KMS-11 (cell line): ENCODE results near the gene FAM163B.

ENCODE experiments used
- H2AFZ ChIP-seq: fragments of 200-600 bp; sonication (generic); 2 replicates; pipeline ENCODE4 v1.6.1; 2016; ENCODE audit warnings: antibody characterized with exemption, mixed run types, low read depth
- H3K27ac ChIP-seq: fragments of 200-600 bp; sonication (generic); 2 replicates; pipeline ENCODE4 v1.6.1; 2016; ENCODE audit warnings: mild to moderate bottlenecking, mixed run types
- H3K27me3 ChIP-seq: fragments of 200-600 bp; sonication (generic); 2 replicates; pipeline ENCODE4 v1.6.1; 2017; ENCODE audit warnings: mild to moderate bottlenecking, low read depth, mixed run types, moderate library complexity; ENCODE audit not compliant: insufficient read depth
- H3K36me3 ChIP-seq: fragments of 200-600 bp; sonication (generic); 2 replicates; pipeline ENCODE4 v1.6.1; 2017; ENCODE audit warnings: mild to moderate bottlenecking, mixed run types; ENCODE audit not compliant: insufficient read depth
- H3K4me1 ChIP-seq: fragments of 200-600 bp; sonication (generic); 2 replicates; pipeline ENCODE4 v1.6.1; 2016; ENCODE audit warnings: mild to moderate bottlenecking, low read depth, mixed run types; ENCODE audit not compliant: poor library complexity, severe bottlenecking
- H3K4me2 ChIP-seq: fragments of 200-600 bp; sonication (generic); 2 replicates; pipeline ENCODE4 v1.7.0; 2016; ENCODE audit warnings: mild to moderate bottlenecking, mixed run types
- H3K4me3 ChIP-seq: fragments of 200-600 bp; sonication (generic); IDR thresholded peaks from 2 replicates; pipeline ENCODE4 v1.6.1; 2017; ENCODE audit warnings: low read depth, low read length, mixed read lengths; ENCODE audit not compliant: insufficient read depth
- H3K79me2 ChIP-seq: fragments of 200-600 bp; sonication (generic); 2 replicates; pipeline ENCODE4 v1.6.1; 2016; ENCODE audit warnings: low read depth, mixed run types; ENCODE audit not compliant: insufficient read depth
- H3K9ac ChIP-seq: fragments of 200-600 bp; sonication (generic); 2 replicates; pipeline ENCODE4 v1.6.1; 2016; ENCODE audit warnings: mild to moderate bottlenecking, mixed run types
- H4K20me1 ChIP-seq: fragments of 200-600 bp; sonication (generic); 2 replicates; pipeline ENCODE4 v1.6.1; 2016; ENCODE audit warnings: mild to moderate bottlenecking, mixed run types; ENCODE audit not compliant: insufficient read depth
- CTCF ChIP-seq: fragments of 200-600 bp; sonication (generic); conservative IDR thresholded peaks from 2 replicates; pipeline ENCODE4 v1.6.1; 2017; ENCODE audit warnings: low read depth, mild to moderate bottlenecking, antibody characterized with exemption, low read length, moderate library complexity, mixed read lengths

Gene FAM163B

GRCh38 chr9:133531293-133531692 is 77.9 kb downstream of the FAM163B start:
- Histone ChIP-seq H3K36me3 (no peaks in the 10 kb centered on the region), H3K27me3 (peaks cover 90% of the 10 kb centered on the region), H4K20me1 (no peaks in the 10 kb centered on the region), H3K4me3 (no peak overlapping the region), H3K9ac (no peak overlapping the region), H3K4me1 (no peaks in the 10 kb centered on the region), H3K79me2 (no peaks in the 10 kb centered on the region), H3K4me2 (no peak overlapping the region), H2AFZ (no peak overlapping the region), H3K27ac (no peak overlapping the region)
- TF ChIP-seq CTCF = no peak

GRCh38 chr9:133529874-133530273 is 79.3 kb downstream of the FAM163B start:
- Histone ChIP-seq H4K20me1 (no peaks in the 10 kb centered on the region), H3K4me2 (no peak overlapping the region)

GRCh38 chr9:133529457-133529856 is 79.7 kb downstream of the FAM163B start:
- no peak for TF ChIP-seq CTCF
- Histone ChIP-seq H3K9ac (no peak overlapping the region), H3K4me2 (no peak overlapping the region), H3K79me2 (no peaks in the 10 kb centered on the region), H2AFZ (no peak overlapping the region), H3K27me3 (peaks cover 93% of the 10 kb centered on the region), H3K4me3 (no peak overlapping the region), H3K36me3 (no peaks in the 10 kb centered on the region), H4K20me1 (no peaks in the 10 kb centered on the region), H3K27ac (no peak overlapping the region), H3K4me1 (no peaks in the 10 kb centered on the region)

More at GRCh38 chr9:133529874-133530273, 79.3 kb downstream of the FAM163B start:
- H3K4me3 ChIP-seq = no peak overlapping the region
- H3K27me3 ChIP-seq = peaks cover 93% of the 10 kb centered on the region
- TF ChIP-seq CTCF = no peak
- no peaks in the 10 kb centered on the region for H3K36me3 ChIP-seq
- no peaks in the 10 kb centered on the region for H3K79me2 ChIP-seq
- no peak overlapping the region for H3K9ac ChIP-seq
- no peak overlapping the region for H2AFZ ChIP-seq
- no peak overlapping the region for H3K27ac ChIP-seq
- H3K4me1 ChIP-seq = no peaks in the 10 kb centered on the region

GRCh38 chr9:133528876-133529241 is 80.3 kb downstream of the FAM163B start:
- Histone ChIP-seq H3K36me3 (no peaks in the 10 kb centered on the region), H3K4me2 (no peak overlapping the region), H4K20me1 (no peaks in the 10 kb centered on the region), H3K27ac (no peak overlapping the region), H3K4me3 (no peak overlapping the region), H3K4me1 (no peaks in the 10 kb centered on the region), H3K27me3 (peaks cover 93% of the 10 kb centered on the region), H3K9ac (no peak overlapping the region), H3K79me2 (no peaks in the 10 kb centered on the region), H2AFZ (no peak overlapping the region)
- no peak for TF ChIP-seq CTCF
